Measurements from ENCODE around the gene SRSF11. TPM values are rescaled to one million over a fixed set of nuclear protein-coding genes. Genes with fewer than 3 reads are reported as not detected.

SRSF11 gene
- total RNA-seq, 1 experiment from 2014 or later = 145 TPM

GRCh38 chr1:70277875-70278274, 56.7 kb downstream of the SRSF11 start:
- DNase-seq (ENCODE audit: low read depth, low spot score) = no peak
- H3K4me1 ChIP-seq (ENCODE audit: control insufficient read depth, insufficient read depth, low read length) = no peaks in the 10 kb centered on the region
- no TSS peak for BruUV-seq (replicated peaks)
- no peak overlapping the region for H3K27ac ChIP-seq (ENCODE audit: low read length)
- H3K9me3 ChIP-seq (ENCODE audit: control insufficient read depth, insufficient read depth, low read depth, low read length) = no peaks in the 10 kb centered on the region
- no peak for ATAC-seq
- peaks cover 6% of the 10 kb centered on the region; the same call in 1 of the 2 replicates for H3K36me3 ChIP-seq (ENCODE audit: control insufficient read depth, insufficient read depth, low read length)
- H3K27me3 ChIP-seq (ENCODE audit: control insufficient read depth, insufficient read depth, low read length) = no peaks in the 10 kb centered on the region
- H3K4me3 ChIP-seq (ENCODE audit: low read depth in 2 of 2, low read length in 2 of 2) = no peak overlapping the region
- intact Hi-C loops (cut with micrococcal nuclease; ENCODE audit: unreplicated experiment) = no loop called here
- ChIA-PET POLR2A (no interaction called here), CTCF (no interaction called here)
- in situ Hi-C loops (cut with HindIII; ENCODE audit: low pct_unique_long_range_greater_than_20kb, low sequenced_read_pairs) = no loop called here
- no peak for TF ChIP-seq REST (IDR thresholded peaks at IDR 0.05; ENCODE audit: insufficient read depth in 1 of 2, low read depth in 2 of 2, low read length in 1 of 2)
- no peak for TF ChIP-seq CTCF (IDR thresholded peaks at IDR 0.05)
- no peak for TF ChIP-seq POLR2AphosphoS5 (IDR thresholded peaks at IDR 0.05; ENCODE audit: low read depth, low read length)
- no peak for TF ChIP-seq SIN3A (IDR thresholded peaks at IDR 0.05; ENCODE audit: borderline replicate concordance, insufficient read depth, low read depth, low read length)
- no peak for TF ChIP-seq TCF7L2 (IDR thresholded peaks at IDR 0.05; ENCODE audit: low read depth, low read length)

- Histone ChIP-seq H3K4me1 (ENCODE audit: control insufficient read depth, insufficient read depth, low read length) (no peaks in the 10 kb centered on the region), H3K9me3 (ENCODE audit: control insufficient read depth, insufficient read depth, low read depth, low read length) (no peaks in the 10 kb centered on the region), H3K27ac (ENCODE audit: low read length) (no peak overlapping the region), H3K27me3 (ENCODE audit: control insufficient read depth, insufficient read depth, low read length) (no peaks in the 10 kb centered on the region), H3K36me3 (ENCODE audit: control insufficient read depth, insufficient read depth, low read length) (peaks cover 6% of the 10 kb centered on the region; the same call in 1 of the 2 replicates), H3K4me3 (ENCODE audit: low read depth in 2 of 2, low read length in 2 of 2) (no peak overlapping the region)
- in situ Hi-C loops (cut with HindIII; ENCODE audit: low pct_unique_long_range_greater_than_20kb, low sequenced_read_pairs) = no loop called here
- intact Hi-C loops (cut with micrococcal nuclease; ENCODE audit: unreplicated experiment) = no loop called here
- DNase-seq (ENCODE audit: low read depth, low spot score) (no peak), ATAC-seq (no peak)
- POLR2A ChIA-PET = interaction anchor here (0.6 kb wide), 1 partner anchor 152 kb away, joined by 6 read pairs; no protein-coding TSS in a partner anchor
- BruUV-seq (replicated peaks) = no TSS peak
- no peak for TF ChIP-seq REST (IDR thresholded peaks at IDR 0.05; ENCODE audit: insufficient read depth in 1 of 2, low read depth in 2 of 2, low read length in 1 of 2)
- no peak for TF ChIP-seq TCF7L2 (IDR thresholded peaks at IDR 0.05; ENCODE audit: low read depth, low read length)
- TF ChIP-seq POLR2AphosphoS5 (IDR thresholded peaks at IDR 0.05; ENCODE audit: low read depth, low read length) = no peak
- TF ChIP-seq CTCF (IDR thresholded peaks at IDR 0.05) = no peak
- no peak for TF ChIP-seq SIN3A (IDR thresholded peaks at IDR 0.05; ENCODE audit: borderline replicate concordance, insufficient read depth, low read depth, low read length)
- CTCF ChIA-PET = no interaction called here
These were observed 57.5 kb downstream of the SRSF11 start for GRCh38 chr1:70278710-70279109.
